ENCODE measurements around the gene TMIE. TPM values are rescaled to one million over a fixed set of nuclear protein-coding genes. Genes with fewer than 3 reads are reported as not detected.

Gene TMIE
- total and polyA plus RNA-seq, 4 donors, result 0.32 to 0.71 (median 0.57) TPM

DNA sequence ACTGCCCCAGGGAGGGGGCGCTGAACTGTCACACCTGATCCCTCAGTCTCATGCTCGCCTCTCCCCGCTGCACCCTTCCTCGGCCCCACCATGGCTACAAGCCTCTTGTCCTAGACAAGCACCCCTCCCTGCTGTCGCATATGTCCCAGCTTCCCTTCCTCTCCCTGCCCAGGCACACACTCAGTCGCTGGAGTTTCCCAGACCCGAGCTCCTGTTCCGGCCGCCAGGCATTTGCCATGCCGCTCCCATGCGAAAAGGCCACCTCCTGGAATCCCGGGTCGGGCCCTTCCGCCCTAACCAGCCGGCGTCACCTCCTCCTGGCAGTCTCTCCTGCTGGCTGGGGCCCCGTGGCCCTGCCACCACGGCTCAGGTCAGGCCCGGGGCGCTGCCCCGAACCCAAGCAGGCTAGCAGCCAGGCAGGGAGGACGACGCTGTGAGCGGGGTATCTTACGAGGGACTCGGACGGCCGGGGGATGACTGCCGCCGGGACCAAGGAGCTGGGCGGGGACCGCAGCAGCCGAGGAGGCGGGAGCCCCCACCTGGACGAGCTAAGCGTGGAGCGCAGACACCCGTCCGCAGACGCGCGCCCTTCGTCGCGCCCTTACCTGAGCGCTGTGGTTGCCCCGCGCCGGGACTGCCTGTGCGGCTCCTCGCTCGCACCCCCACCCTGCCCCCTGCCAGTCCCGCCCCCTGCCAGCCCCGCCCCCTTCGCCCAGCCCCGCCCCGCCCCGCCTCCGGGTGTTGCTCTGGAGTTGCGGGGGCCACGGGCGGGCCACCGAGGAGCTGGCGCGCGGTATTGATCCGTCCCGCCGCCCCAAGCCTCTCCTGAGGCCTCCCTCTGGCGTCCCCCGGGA, 7.9 kb upstream of the TMIE start, which contains the start of gene ALS2CL:
Gene ALS2CL (minus strand): TSS at position 642 of the 854 bp plus-strand sequence. CDS start 4,239 bp downstream, outside the sequence.
- H3K9ac ChIP-seq (ENCODE audit: insufficient read depth in 1 of 2, low read length in 2 of 2), result peak within 1 kb of the TSS in 1 of 2 donors; percentile 43
- WGBS, 2 donors, result 0 to 1% methylated on average over 36 to 71 of the region's 71 CpGs
- peaks cover 0 to 3% (median 0%) of the 10 kb centered on the region in 3 donors for H3K27me3 ChIP-seq (ENCODE audit: control insufficient read depth in 3 of 3, insufficient read depth in 3 of 3, low read length in 2 of 3)
- H3K36me3 ChIP-seq (ENCODE audit: control insufficient read depth in 4 of 4, insufficient read depth in 4 of 4, low read length in 4 of 4), result peaks cover 0 to under 1% (median 0%) of the 10 kb centered on the region in 4 donors
- H3K27ac ChIP-seq (ENCODE audit: low read depth in 1 of 2, low read length in 1 of 2), result peak within 1 kb of the TSS; percentile 90 to 98
- H3K4me1 ChIP-seq (ENCODE audit: control insufficient read depth in 5 of 5, insufficient read depth in 5 of 5, low read length in 5 of 5), result peaks cover 0 to 54% (median 13%) of the 10 kb centered on the region in 5 donors
- peak within 1 kb of the TSS; percentile 76 for H3K4me3 ChIP-seq
- TF ChIP-seq, protein P1, sequence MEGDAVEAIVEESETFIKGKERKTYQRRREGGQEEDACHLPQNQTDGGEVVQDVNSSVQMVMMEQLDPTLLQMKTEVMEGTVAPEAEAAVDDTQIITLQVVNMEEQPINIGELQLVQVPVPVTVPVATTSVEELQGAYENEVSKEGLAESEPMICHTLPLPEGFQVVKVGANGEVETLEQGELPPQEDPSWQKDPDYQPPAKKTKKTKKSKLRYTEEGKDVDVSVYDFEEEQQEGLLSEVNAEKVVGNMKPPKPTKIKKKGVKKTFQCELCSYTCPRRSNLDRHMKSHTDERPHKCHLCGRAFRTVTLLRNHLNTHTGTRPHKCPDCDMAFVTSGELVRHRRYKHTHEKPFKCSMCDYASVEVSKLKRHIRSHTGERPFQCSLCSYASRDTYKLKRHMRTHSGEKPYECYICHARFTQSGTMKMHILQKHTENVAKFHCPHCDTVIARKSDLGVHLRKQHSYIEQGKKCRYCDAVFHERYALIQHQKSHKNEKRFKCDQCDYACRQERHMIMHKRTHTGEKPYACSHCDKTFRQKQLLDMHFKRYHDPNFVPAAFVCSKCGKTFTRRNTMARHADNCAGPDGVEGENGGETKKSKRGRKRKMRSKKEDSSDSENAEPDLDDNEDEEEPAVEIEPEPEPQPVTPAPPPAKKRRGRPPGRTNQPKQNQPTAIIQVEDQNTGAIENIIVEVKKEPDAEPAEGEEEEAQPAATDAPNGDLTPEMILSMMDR (IDR thresholded peaks at IDR 0.05; ENCODE audit: control extremely low read depth, extremely low read depth), result no peak
- DNase-seq (peak; percentile 40 to 62 (median 44)), ATAC-seq (ENCODE audit: insufficient read depth, low FRiP score) (peak; percentile 77)
- H3K9me3 ChIP-seq (ENCODE audit: control insufficient read depth in 4 of 4, insufficient read depth in 3 of 4, low read length in 3 of 4), result no peaks in the 10 kb centered on the region

- ATAC-seq (ENCODE audit: insufficient read depth, low FRiP score), result peak; percentile 4
- Histone ChIP-seq H3K9ac (ENCODE audit: insufficient read depth in 1 of 2, low read length in 2 of 2) (no peak overlapping the region), H3K36me3 (ENCODE audit: control insufficient read depth in 4 of 4, insufficient read depth in 4 of 4, low read length in 4 of 4) (no peaks in the 10 kb centered on the region), H3K4me3 (peak overlapping the region; percentile 29), H3K9me3 (ENCODE audit: control insufficient read depth in 4 of 4, insufficient read depth in 3 of 4, low read length in 3 of 4) (no peaks in the 10 kb centered on the region), H3K27me3 (ENCODE audit: control insufficient read depth in 3 of 3, insufficient read depth in 3 of 3, low read length in 2 of 3) (peaks cover 0 to 3% (median 0%) of the 10 kb centered on the region in 3 donors), H3K27ac (ENCODE audit: low read depth in 1 of 2, low read length in 1 of 2) (peak overlapping the region; percentile 65 to 80), H3K4me1 (ENCODE audit: control insufficient read depth in 5 of 5, insufficient read depth in 5 of 5, low read length in 5 of 5) (peaks cover 0 to 54% (median 13%) of the 10 kb centered on the region in 5 donors)
- 20 to 26% methylated on average over 26 to 30 of the region's 30 CpGs for WGBS, 2 donors
- no peak for DNase-seq
- TF ChIP-seq, protein P1 (IDR thresholded peaks at IDR 0.05; ENCODE audit: control extremely low read depth, extremely low read depth), result no peak
Measured at GRCh38 chr3:46693892-46694226, 7.3 kb upstream of the TMIE start.

DNA sequence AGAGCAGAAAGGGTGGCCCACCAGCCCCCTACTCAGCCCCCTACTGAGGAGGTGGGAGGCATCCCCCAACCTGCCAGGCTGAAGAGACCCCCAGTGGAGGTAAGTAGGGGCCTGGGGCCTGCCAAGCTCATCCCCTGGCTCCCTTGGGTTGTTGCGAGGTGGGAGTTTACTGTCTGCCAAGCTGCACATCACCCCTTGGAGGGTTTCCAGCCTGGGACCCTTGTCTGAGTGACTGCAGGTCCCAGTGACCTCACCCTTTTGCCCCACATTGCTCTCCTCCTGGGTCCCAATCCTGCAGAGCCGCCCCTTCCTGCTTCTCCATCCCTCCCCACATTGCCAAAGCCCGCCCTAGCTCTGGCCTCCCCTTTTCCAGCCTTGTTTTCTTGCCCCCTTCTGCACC, 6.7 kb upstream of the TMIE start:
- H3K4me3 ChIP-seq, result no peak overlapping the region
- TF ChIP-seq, protein P1 (IDR thresholded peaks at IDR 0.05; ENCODE audit: control extremely low read depth, extremely low read depth), result no peak
- H3K9ac ChIP-seq (ENCODE audit: insufficient read depth in 1 of 2, low read length in 2 of 2), result no peak overlapping the region
- DNase-seq (no peak), ATAC-seq (ENCODE audit: insufficient read depth, low FRiP score) (no peak)
- H3K27me3 ChIP-seq (ENCODE audit: control insufficient read depth in 3 of 3, insufficient read depth in 3 of 3, low read length in 2 of 3), result peaks cover 0 to 3% (median 0%) of the 10 kb centered on the region in 3 donors
- no peaks in the 10 kb centered on the region for H3K9me3 ChIP-seq (ENCODE audit: control insufficient read depth in 4 of 4, insufficient read depth in 3 of 4, low read length in 3 of 4)
- no peaks in the 10 kb centered on the region for H3K36me3 ChIP-seq (ENCODE audit: control insufficient read depth in 4 of 4, insufficient read depth in 4 of 4, low read length in 4 of 4)
- H3K4me1 ChIP-seq (ENCODE audit: control insufficient read depth in 5 of 5, insufficient read depth in 5 of 5, low read length in 5 of 5), result peaks cover 0 to 50% (median 13%) of the 10 kb centered on the region in 5 donors
- 96 to 99% methylated on average over 3 of the region's 3 CpGs for WGBS, 2 donors
- peak overlapping the region; percentile 80 to 85 for H3K27ac ChIP-seq (ENCODE audit: low read depth in 1 of 2, low read length in 1 of 2)
